Keratinocyte (primary cell): ENCODE data around the gene RBM19. TPM values are rescaled to one million over a fixed set of nuclear protein-coding genes. Genes with fewer than 3 reads are reported as not detected.

Experiments
- DNase-seq: peaks from one replicate; pipeline ENCODE4 v3.0.0-alpha.2; 2011; ENCODE audit warnings: low read depth, missing footprints, low spot score
- FAIRE-seq: peaks from 2 replicates; lab custom pipeline; 2011; peaks lifted over from hg19 to GRCh38; lab: Jason Lieb, UNC
- H2AFZ ChIP-seq: 2 replicates; pipeline ENCODE4 v1.6.0; 2012; ENCODE audit warnings: low read length, control low read depth, inconsistent platforms; ENCODE audit not compliant: control insufficient read depth
- H3K27ac ChIP-seq: 2 replicates; pipeline ENCODE4 v1.5.1; 2011; ENCODE audit warnings: low read length; ENCODE audit not compliant: control insufficient read depth, insufficient read depth
- H3K27me3 ChIP-seq: 3 replicates; pipeline ENCODE4 v1.6.0; 2011; ENCODE audit warnings: low read length; ENCODE audit not compliant: control insufficient read depth, insufficient read depth; ENCODE audit errors: extremely low read depth
- H3K36me3 ChIP-seq, 2 experiments: 2 replicates in 1 of 2; 3 replicates in 1 of 2; pipeline ENCODE4 v1.5.1; 2011; ENCODE audit warnings: low read length in 2 of 2, mild to moderate bottlenecking in 1 of 2; ENCODE audit not compliant: control insufficient read depth in 2 of 2, insufficient read depth in 2 of 2; ENCODE audit errors: extremely low read depth in 1 of 2
- H3K4me1 ChIP-seq: 3 replicates; pipeline ENCODE4 v1.5.1; 2011; ENCODE audit warnings: low read length; ENCODE audit not compliant: control insufficient read depth, insufficient read depth; ENCODE audit errors: extremely low read depth
- H3K4me2 ChIP-seq: 3 replicates; pipeline ENCODE4 v1.6.0; 2011; ENCODE audit warnings: low read depth, low read length; ENCODE audit not compliant: control insufficient read depth, insufficient read depth; ENCODE audit errors: extremely low read depth
- H3K4me3 ChIP-seq, 3 experiments: fragments of 200-600 bp in 1 of 3; sonication (generic) in 1 of 3; 2 replicates in 2 of 3; 3 replicates in 1 of 3; pipeline ENCODE4 v1.5.1; 2011 to 2016; ENCODE audit warnings: low read length in 3 of 3, mild to moderate bottlenecking in 3 of 3, control low read depth in 2 of 3, inconsistent platforms in 1 of 3, low read depth in 1 of 3, mixed read lengths in 1 of 3, mixed run types in 1 of 3, moderate library complexity in 1 of 3; ENCODE audit not compliant: control insufficient read depth in 2 of 3, insufficient read depth in 2 of 3; ENCODE audit errors: extremely low read depth in 1 of 3
- H3K79me2 ChIP-seq: 2 replicates; pipeline ENCODE4 v1.6.0; 2012; ENCODE audit warnings: low read length; ENCODE audit not compliant: control insufficient read depth, insufficient read depth
- H3K9ac ChIP-seq: 3 replicates; pipeline ENCODE4 v1.6.0; 2011; ENCODE audit warnings: low read length; ENCODE audit not compliant: control insufficient read depth, insufficient read depth; ENCODE audit errors: extremely low read depth
- H3K9me1 ChIP-seq: 3 replicates; pipeline ENCODE4 v1.6.0; 2011; ENCODE audit warnings: low read length; ENCODE audit not compliant: control insufficient read depth, insufficient read depth; ENCODE audit errors: extremely low read depth
- H3K9me3 ChIP-seq: 2 replicates; pipeline ENCODE4 v1.5.1; 2012; ENCODE audit warnings: low read depth, low read length; ENCODE audit not compliant: control insufficient read depth
- H4K20me1 ChIP-seq: 3 replicates; pipeline ENCODE4 v1.6.0; 2011; ENCODE audit warnings: low read length; ENCODE audit not compliant: control insufficient read depth, insufficient read depth; ENCODE audit errors: extremely low read depth
- CTCF ChIP-seq, 3 experiments: IDR thresholded peaks in 1 of 3; conservative IDR thresholded peaks in 1 of 3; optimal IDR thresholded peaks in 1 of 3; 2 replicates in 2 of 3; 3 replicates in 1 of 3; pipeline versions ENCODE3 to v1.5.1; 2011; ENCODE audit warnings: low read length in 3 of 3, mild to moderate bottlenecking in 3 of 3, moderate library complexity in 2 of 3, control low read depth in 1 of 3, inconsistent platforms in 1 of 3; ENCODE audit not compliant: insufficient read depth in 2 of 3; ENCODE audit errors: extremely low read depth in 1 of 3
- EZH2 ChIP-seq: IDR thresholded peaks from one replicate; pipeline ENCODE4 v1.6.1; 2012; ENCODE audit warnings: inconsistent platforms, mild to moderate bottlenecking, low read length, moderate library complexity
- dilution Hi-C: fragments of 300-500 bp; cut with MboI; formaldehyde crosslinking; loops from one replicate; pipeline ENCODE4 v1.7.0; 2020; ENCODE audit warnings: low sequenced_read_pairs; ENCODE audit not compliant: extremely low pct_ligation_motif_present
- polyA plus RNA-seq, 5 experiments: library from polyadenylated mRNA; depleted of rRNA in 3 of 5; stranded (reverse) in 3 of 5; stranded (forward) in 1 of 5; unstranded in 1 of 5; fragments of >200 nt; gene quantifications; 1 replicate in 1 of 5; 2 replicates in 3 of 5; 3 replicates in 1 of 5; pipeline versions ENCODE4 v1.2.1 to v1.2.3, GENCODE V29; 2011 to 2012; ENCODE audit warnings: missing spikeins in 2 of 5, low read depth in 1 of 5, low replicate concordance in 1 of 5

RBM19 gene
- polyA plus RNA-seq, 1 donor (not counting 4 experiments of a cell fraction or from before 2014, with no cell fraction given) = 14.6 TPM

- H2AFZ ChIP-seq = no peak overlapping the region
- dilution Hi-C loops = no loop called here
- TF ChIP-seq CTCF (optimal IDR thresholded peaks at IDR 0.05 in 1 of 3, IDR thresholded peaks at IDR 0.05 in 1 of 3, conservative IDR thresholded peaks at IDR 0.05 in 1 of 3; ENCODE audit: extremely low read depth in 1 of 3, insufficient read depth in 2 of 3, low read length in 3 of 3) (no peak), EZH2 (no peak)
- FAIRE-seq (no peak), DNase-seq (no peak)
- H3K9ac ChIP-seq = no peak overlapping the region
- no peaks in the 10 kb centered on the region for H3K9me1 ChIP-seq
- H3K9me3 ChIP-seq = no peaks in the 10 kb centered on the region
- H3K4me1 ChIP-seq = no peaks in the 10 kb centered on the region
- H4K20me1 ChIP-seq = no peaks in the 10 kb centered on the region
- H3K36me3 ChIP-seq = peaks cover 3 to 6% of the 10 kb centered on the region in 2 experiments
- no peaks in the 10 kb centered on the region for H3K27me3 ChIP-seq
- H3K27ac ChIP-seq = no peak overlapping the region
- H3K4me3 ChIP-seq = no peak overlapping the region
- no peaks in the 10 kb centered on the region for H3K79me2 ChIP-seq
- no peak overlapping the region for H3K4me2 ChIP-seq
Observed at GRCh38 chr12:113825705-113826104, 140.4 kb downstream of the RBM19 start.

GRCh38 chr12:113823816-113824215, 142.3 kb downstream of the RBM19 start:
- FAIRE-seq = no peak

More at GRCh38 chr12:113823816-113824215, 142.3 kb downstream of the RBM19 start:
- DNase-seq = no peak
- no peaks in the 10 kb centered on the region for H3K9me3 ChIP-seq
- H3K27ac ChIP-seq = no peak overlapping the region
- no peaks in the 10 kb centered on the region for H3K9me1 ChIP-seq
- H2AFZ ChIP-seq = no peak overlapping the region
- H3K4me2 ChIP-seq = no peak overlapping the region
- no peaks in the 10 kb centered on the region for H3K79me2 ChIP-seq
- H3K9ac ChIP-seq = no peak overlapping the region
- TF ChIP-seq EZH2 (no peak), CTCF (optimal IDR thresholded peaks at IDR 0.05 in 1 of 3, IDR thresholded peaks at IDR 0.05 in 1 of 3, conservative IDR thresholded peaks at IDR 0.05 in 1 of 3; ENCODE audit: extremely low read depth in 1 of 3, insufficient read depth in 2 of 3, low read length in 3 of 3) (no peak)
- H4K20me1 ChIP-seq = no peaks in the 10 kb centered on the region
- H3K27me3 ChIP-seq = no peaks in the 10 kb centered on the region
- H3K36me3 ChIP-seq = peaks cover 3% of the 10 kb centered on the region in 2 experiments
- dilution Hi-C loops = no loop called here
- H3K4me3 ChIP-seq = no peak overlapping the region
- H3K4me1 ChIP-seq = no peaks in the 10 kb centered on the region
